KOPT-K1 (cell line): ENCODE data around the gene ZMIZ1.

Experiments
- H3K27ac ChIP-seq: fragments of 200-600 bp; sonication (generic); 2 replicates; pipeline ENCODE4 v1.5.1; 2016; ENCODE audit warnings: antibody characterized with exemption, mild to moderate bottlenecking, low read depth, low read length; ENCODE audit not compliant: poor library complexity, severe bottlenecking
- H3K36me3 ChIP-seq: fragments of 200-600 bp; sonication (generic); 2 replicates; pipeline ENCODE4 v1.5.1; 2017; ENCODE audit warnings: antibody characterized with exemption, mild to moderate bottlenecking, low read length, moderate library complexity; ENCODE audit not compliant: insufficient read depth
- H3K9me3 ChIP-seq: fragments of 200-600 bp; sonication (generic); 2 replicates; pipeline ENCODE4 v1.5.1; 2017; ENCODE audit warnings: antibody characterized with exemption, low read length, mild to moderate bottlenecking; ENCODE audit not compliant: insufficient read depth, poor library complexity, severe bottlenecking

The ZMIZ1 gene

GRCh38 chr10:79286318-79286951, 217.7 kb downstream of the ZMIZ1 start:
- peaks cover 72% of the 10 kb centered on the region for H3K36me3 ChIP-seq
- H3K27ac ChIP-seq, result peak overlapping the region; percentile 69
- no peaks in the 10 kb centered on the region for H3K9me3 ChIP-seq

GRCh38 chr10:79287973-79288723, 219.4 kb downstream of the ZMIZ1 start:
- Histone ChIP-seq H3K9me3 (no peaks in the 10 kb centered on the region), H3K36me3 (peaks cover 76% of the 10 kb centered on the region), H3K27ac (no peak overlapping the region)

GRCh38 chr10:79289801-79290200, 221.0 kb downstream of the ZMIZ1 start:
- Histone ChIP-seq H3K9me3 (no peaks in the 10 kb centered on the region), H3K36me3 (peaks cover 83% of the 10 kb centered on the region), H3K27ac (no peak overlapping the region)

- no peak overlapping the region for H3K27ac ChIP-seq
- peaks cover 98% of the 10 kb centered on the region for H3K36me3 ChIP-seq
Observed at GRCh38 chr10:79292026-79292766, 223.4 kb downstream of the ZMIZ1 start.

GRCh38 chr10:79292891-79293746, 224.4 kb downstream of the ZMIZ1 start:
- no peaks in the 10 kb centered on the region for H3K9me3 ChIP-seq
- H3K36me3 ChIP-seq, result peaks cover 98% of the 10 kb centered on the region
- no peak overlapping the region for H3K27ac ChIP-seq

More at GRCh38 chr10:79292026-79292766, 223.4 kb downstream of the ZMIZ1 start:
- no peaks in the 10 kb centered on the region for H3K9me3 ChIP-seq

DNA sequence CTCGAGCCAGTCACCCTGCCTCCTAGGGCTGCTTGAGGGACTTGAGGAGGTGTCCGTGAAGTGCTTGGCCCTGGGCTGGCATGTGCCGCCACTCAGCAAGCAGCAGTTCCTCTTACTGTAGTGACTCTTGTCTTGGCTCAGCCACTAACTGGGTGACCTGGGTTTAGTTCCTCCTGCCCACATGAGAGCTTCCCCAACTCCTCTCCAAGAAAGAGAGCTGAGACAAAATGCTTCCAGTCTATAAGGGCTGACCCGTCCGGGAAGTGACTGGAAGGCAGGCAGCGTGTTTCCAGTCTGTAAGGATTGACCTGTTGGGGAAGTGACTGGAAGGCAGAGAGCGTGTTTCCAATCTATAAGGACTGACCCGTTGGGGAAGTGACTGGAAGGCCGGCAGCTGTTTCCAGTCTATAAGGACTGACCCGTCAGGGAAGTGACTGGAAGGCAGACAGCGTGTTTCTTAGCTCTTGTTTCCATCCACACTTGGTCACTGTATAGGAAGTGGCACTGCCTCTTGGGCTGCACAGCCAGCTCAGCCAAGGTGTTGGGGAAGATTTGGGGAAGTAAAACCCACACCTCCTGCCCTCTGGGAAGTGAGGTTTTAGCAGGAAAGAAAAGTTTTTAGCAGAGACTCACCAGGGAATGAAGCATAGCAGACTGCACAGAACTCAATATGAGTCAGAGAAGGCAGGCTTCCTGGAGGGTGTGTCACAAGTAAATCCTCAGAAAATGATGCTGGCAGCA, 225.2 kb downstream of the ZMIZ1 start:
- H3K9me3 ChIP-seq, result no peaks in the 10 kb centered on the region
- peak overlapping the region; percentile 9 for H3K27ac ChIP-seq
- peaks cover 99% of the 10 kb centered on the region for H3K36me3 ChIP-seq

DNA sequence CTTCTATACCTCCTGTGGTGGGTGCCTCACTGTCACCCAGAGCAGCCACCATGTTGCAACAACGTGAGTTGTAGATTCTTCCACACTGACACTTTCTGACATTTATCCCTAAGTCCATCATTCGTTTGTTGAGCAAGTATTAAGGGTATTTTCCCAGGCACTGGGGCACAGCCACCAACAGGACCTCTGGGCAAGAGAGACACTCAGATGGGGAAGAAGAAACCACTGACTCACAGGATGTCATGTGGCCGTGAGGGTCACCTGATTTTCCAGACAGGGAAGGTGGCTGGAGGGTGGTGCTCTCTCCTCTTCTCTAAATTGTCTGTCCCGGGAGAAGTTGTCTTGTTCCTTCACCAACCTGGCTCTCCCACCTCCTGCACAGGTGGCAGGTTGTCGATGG, 226.8 kb downstream of the ZMIZ1 start:
- peaks cover 99% of the 10 kb centered on the region for H3K36me3 ChIP-seq
- H3K9me3 ChIP-seq, result no peaks in the 10 kb centered on the region
- no peak overlapping the region for H3K27ac ChIP-seq

DNA sequence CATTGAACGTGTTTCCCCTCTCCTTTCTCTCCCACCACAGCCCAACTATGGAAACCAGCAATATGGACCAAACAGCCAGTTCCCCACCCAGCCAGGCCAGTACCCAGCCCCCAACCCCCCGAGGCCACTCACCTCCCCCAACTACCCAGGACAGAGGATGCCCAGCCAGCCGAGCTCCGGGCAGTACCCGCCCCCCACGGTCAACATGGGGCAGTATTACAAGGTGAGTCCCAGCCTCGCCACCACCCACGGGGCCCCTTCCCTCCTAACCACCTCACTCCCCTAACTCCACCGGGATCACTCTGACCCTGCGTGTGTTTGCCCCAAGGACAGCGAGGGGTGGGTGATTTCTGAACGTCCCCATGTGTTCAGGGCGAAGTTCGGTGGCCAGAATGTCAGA, 227.7 kb downstream of the ZMIZ1 start:
- Histone ChIP-seq H3K9me3 (no peaks in the 10 kb centered on the region), H3K36me3 (peaks cover 100% of the 10 kb centered on the region), H3K27ac (no peak overlapping the region)

DNA sequence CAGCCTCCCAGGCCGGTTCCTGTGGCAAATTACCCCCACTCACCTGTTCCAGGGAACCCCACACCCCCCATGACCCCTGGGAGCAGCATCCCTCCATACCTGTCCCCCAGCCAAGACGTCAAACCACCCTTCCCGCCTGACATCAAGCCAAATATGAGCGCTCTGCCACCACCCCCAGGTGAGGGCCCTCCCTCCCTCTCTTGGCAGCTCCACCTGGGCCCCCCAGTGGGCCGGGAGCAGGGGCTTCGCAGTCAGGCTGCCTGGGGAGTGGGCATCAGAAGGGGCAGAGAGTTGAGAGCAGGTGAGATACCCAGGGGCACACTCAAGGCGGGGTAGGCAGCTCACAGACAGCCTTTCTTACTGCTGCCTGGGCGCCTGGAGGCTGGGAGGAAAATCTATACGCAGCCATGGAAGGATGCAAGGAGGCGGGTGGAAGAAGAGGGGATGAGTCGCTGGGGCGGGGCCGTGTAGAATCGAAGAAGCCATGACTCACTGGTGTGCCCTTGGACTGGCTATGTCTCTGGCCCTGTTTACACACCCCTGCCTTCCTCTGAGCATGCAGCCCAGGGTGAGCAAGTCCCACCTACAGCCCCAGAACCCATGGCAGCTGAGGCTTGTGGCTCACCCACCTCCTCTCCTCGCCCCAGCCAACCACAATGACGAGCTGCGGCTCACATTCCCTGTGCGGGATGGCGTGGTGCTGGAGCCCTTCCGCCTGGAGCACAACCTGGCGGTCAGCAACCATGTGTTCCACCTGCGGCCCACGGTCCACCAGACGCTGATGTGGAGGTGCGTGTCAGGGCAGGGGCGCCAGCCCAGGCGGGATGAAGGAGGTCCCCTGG, 229.9 kb downstream of the ZMIZ1 start:
- H3K27ac ChIP-seq, result no peak overlapping the region
- peaks cover 97% of the 10 kb centered on the region for H3K36me3 ChIP-seq
- H3K9me3 ChIP-seq, result no peaks in the 10 kb centered on the region

GRCh38 chr10:79299397-79300241, 230.9 kb downstream of the ZMIZ1 start:
- Histone ChIP-seq H3K9me3 (no peaks in the 10 kb centered on the region), H3K27ac (no peak overlapping the region), H3K36me3 (peaks cover 97% of the 10 kb centered on the region)

DNA sequence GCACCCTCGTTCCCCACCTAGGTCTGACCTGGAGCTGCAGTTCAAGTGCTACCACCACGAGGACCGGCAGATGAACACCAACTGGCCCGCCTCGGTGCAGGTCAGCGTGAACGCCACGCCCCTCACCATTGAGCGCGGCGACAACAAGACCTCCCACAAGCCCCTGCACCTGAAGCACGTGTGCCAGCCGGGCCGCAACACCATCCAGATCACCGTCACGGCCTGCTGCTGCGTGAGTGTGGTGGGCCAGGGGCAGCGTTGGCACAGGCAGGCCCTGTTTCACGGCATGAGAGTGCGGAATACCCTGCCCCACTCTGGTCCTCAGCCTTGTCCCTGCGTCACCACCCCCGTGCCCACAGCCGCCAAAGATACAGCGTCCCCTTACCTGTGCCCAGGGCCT, 231.9 kb downstream of the ZMIZ1 start:
- H3K36me3 ChIP-seq, result peaks cover 97% of the 10 kb centered on the region
- no peaks in the 10 kb centered on the region for H3K9me3 ChIP-seq
- H3K27ac ChIP-seq, result no peak overlapping the region

DNA sequence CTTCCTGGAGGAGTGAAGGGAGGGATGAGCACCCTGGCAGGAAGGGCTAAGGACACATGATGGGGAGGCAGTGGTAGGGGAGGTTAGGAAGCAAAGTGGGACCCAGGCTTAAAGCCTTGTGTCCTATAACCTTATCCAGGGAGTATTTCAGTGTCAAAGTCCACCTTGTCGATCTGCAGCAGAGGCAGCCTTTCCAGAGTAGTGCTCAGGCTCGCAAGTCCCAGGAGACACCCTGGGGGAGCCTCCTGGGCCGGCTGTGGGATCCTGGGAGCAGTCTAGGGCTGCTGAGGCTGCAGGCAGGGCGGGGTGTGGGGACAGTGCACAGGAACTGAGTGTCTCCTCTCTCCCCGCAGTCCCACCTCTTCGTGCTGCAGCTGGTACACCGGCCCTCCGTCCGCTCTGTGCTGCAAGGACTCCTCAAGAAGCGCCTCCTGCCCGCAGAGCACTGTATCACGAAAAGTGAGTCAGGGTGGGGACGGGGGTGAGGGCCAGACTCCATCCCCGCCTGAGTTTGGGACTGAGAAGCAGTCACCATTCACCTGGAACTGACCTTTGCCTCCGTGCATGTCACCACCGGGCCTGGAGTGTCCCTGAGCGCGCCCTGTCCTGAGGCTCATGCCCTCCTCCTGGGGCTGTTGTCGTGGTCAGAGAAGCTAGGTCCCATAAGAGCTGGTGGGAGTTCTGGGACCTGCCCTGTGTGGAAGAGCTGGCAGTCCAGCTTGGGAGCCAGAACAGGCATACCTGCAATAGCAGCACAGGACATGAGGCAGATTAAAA, 233.2 kb downstream of the ZMIZ1 start:
- H3K27ac ChIP-seq, result no peak overlapping the region
- H3K36me3 ChIP-seq, result peaks cover 98% of the 10 kb centered on the region
- H3K9me3 ChIP-seq, result no peaks in the 10 kb centered on the region
